ENCODE data around the gene CALN1.

The CALN1 gene

GRCh38 chr7:72007018-72007417 lies 405.1 kb downstream of the CALN1 start:
- H3K36me3 ChIP-seq (ENCODE audit: control insufficient read depth, insufficient read depth, low read length) = no peaks in the 10 kb centered on the region

DNA sequence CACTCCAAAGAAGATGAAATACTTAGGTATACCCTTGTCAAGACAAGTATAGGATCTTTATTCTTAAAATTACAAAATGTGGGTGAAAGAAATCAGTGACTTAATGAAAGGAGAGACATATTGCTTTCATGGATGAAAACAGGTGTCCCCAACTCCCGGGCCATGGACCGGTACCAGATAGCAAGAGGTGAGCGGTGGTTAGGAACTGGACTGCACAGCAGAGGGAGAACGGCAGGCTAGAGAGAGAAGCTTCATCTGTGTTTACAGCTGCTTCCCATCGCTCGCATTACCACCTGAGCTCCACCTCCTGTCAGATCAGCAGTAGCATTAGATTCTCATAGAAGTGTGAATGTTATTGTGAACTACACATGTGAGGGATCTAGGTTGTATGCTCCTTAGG lies 408.9 kb downstream of the CALN1 start:
- H3K9ac ChIP-seq = no peak overlapping the region
- H3K27ac ChIP-seq = no peak overlapping the region
- no peak overlapping the region for H3K4me2 ChIP-seq (ENCODE audit: low read length)
- no peaks in the 10 kb centered on the region for H3K4me1 ChIP-seq
- H3K36me3 ChIP-seq (ENCODE audit: control insufficient read depth, insufficient read depth, low read length) = no peaks in the 10 kb centered on the region
- no peak for TF ChIP-seq CTCF (IDR thresholded peaks at IDR 0.05)
- no peaks in the 10 kb centered on the region for H3K9me3 ChIP-seq (ENCODE audit: control insufficient read depth, low read length)
- H3K27me3 ChIP-seq (ENCODE audit: control insufficient read depth, insufficient read depth, low read length) = no peaks in the 10 kb centered on the region
- H2AFZ ChIP-seq = no peak overlapping the region
- no peak overlapping the region for H3K4me3 ChIP-seq (ENCODE audit: low read depth, low read length)
- no peaks in the 10 kb centered on the region for H3K79me2 ChIP-seq

More at GRCh38 chr7:72007018-72007417, 405.1 kb downstream of the CALN1 start:
- Histone ChIP-seq H3K79me2 (no peaks in the 10 kb centered on the region), H3K27ac (no peak overlapping the region), H2AFZ (no peak overlapping the region), H3K4me1 (no peaks in the 10 kb centered on the region), H3K4me2 (ENCODE audit: low read length) (no peak overlapping the region), H3K4me3 (ENCODE audit: low read depth, low read length) (no peak overlapping the region), H3K9ac (no peak overlapping the region), H3K27me3 (ENCODE audit: control insufficient read depth, insufficient read depth, low read length) (no peaks in the 10 kb centered on the region), H3K9me3 (ENCODE audit: control insufficient read depth, low read length) (no peaks in the 10 kb centered on the region)
- TF ChIP-seq CTCF (IDR thresholded peaks at IDR 0.05) = no peak

GRCh38 chr7:71996141-71996540 lies 416.0 kb downstream of the CALN1 start:
- Histone ChIP-seq H3K9me3 (ENCODE audit: control insufficient read depth, low read length) (no peaks in the 10 kb centered on the region), H3K27me3 (ENCODE audit: control insufficient read depth, insufficient read depth, low read length) (no peaks in the 10 kb centered on the region), H3K4me2 (ENCODE audit: low read length) (no peak overlapping the region), H3K79me2 (no peaks in the 10 kb centered on the region), H3K27ac (no peak overlapping the region), H3K9ac (no peak overlapping the region), H3K4me3 (ENCODE audit: low read depth, low read length) (no peak overlapping the region), H3K36me3 (ENCODE audit: control insufficient read depth, insufficient read depth, low read length) (no peaks in the 10 kb centered on the region), H2AFZ (no peak overlapping the region), H3K4me1 (no peaks in the 10 kb centered on the region)
- TF ChIP-seq CTCF (IDR thresholded peaks at IDR 0.05) = no peak

DNA sequence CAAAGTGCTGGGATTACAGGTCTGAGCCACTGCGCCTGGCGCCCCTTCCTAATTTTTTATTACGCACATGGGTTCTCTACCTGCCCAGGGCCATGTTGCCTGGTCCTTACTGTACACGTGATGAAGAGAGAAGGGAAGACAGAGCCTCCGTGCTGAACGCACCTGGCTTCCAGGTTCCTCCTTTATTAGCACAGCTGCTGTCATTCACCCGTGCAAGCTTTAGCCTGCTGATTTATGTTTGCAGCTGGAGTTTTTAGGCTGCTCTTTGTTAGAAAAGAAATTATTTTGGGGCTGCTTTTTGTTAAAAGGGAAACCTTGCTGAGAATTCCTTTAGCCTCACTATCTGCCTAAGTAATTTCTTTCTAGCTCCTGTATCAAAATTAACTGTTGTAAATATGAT lies 417.0 kb downstream of the CALN1 start:
- Histone ChIP-seq H2AFZ (no peak overlapping the region), H3K36me3 (ENCODE audit: control insufficient read depth, insufficient read depth, low read length) (no peaks in the 10 kb centered on the region), H3K79me2 (no peaks in the 10 kb centered on the region), H3K4me3 (ENCODE audit: low read depth, low read length) (no peak overlapping the region), H3K27me3 (ENCODE audit: control insufficient read depth, insufficient read depth, low read length) (no peaks in the 10 kb centered on the region), H3K9ac (no peak overlapping the region), H3K27ac (no peak overlapping the region), H3K9me3 (ENCODE audit: control insufficient read depth, low read length) (no peaks in the 10 kb centered on the region), H3K4me2 (ENCODE audit: low read length) (no peak overlapping the region), H3K4me1 (no peaks in the 10 kb centered on the region)
- no peak for TF ChIP-seq CTCF (IDR thresholded peaks at IDR 0.05)

GRCh38 chr7:71991586-71991985 lies 420.6 kb downstream of the CALN1 start:
- Histone ChIP-seq H3K4me3 (ENCODE audit: low read depth, low read length) (no peak overlapping the region), H3K9ac (no peak overlapping the region), H2AFZ (no peak overlapping the region), H3K36me3 (ENCODE audit: control insufficient read depth, insufficient read depth, low read length) (no peaks in the 10 kb centered on the region), H3K4me1 (no peaks in the 10 kb centered on the region), H3K27me3 (ENCODE audit: control insufficient read depth, insufficient read depth, low read length) (no peaks in the 10 kb centered on the region), H3K27ac (no peak overlapping the region), H3K79me2 (no peaks in the 10 kb centered on the region), H3K4me2 (ENCODE audit: low read length) (no peak overlapping the region), H3K9me3 (ENCODE audit: control insufficient read depth, low read length) (no peaks in the 10 kb centered on the region)
- TF ChIP-seq CTCF (IDR thresholded peaks at IDR 0.05) = no peak

Data from parathyroid adenoma (tissue), 2 donors.